ENCODE measurements around the gene TANC1.

The TANC1 gene

GRCh38 chr2:159067971-159068370, 99.5 kb downstream of the TANC1 start:
- ATAC-seq = no peak
- no peak for DNase-seq (ENCODE audit: low spot score in 2 of 2)
- Mint-ChIP-seq H3K4me3 (no peak overlapping the region), H3K9me3 (no peaks in the 10 kb centered on the region), H3K36me3 (no peaks in the 10 kb centered on the region), H3K27ac (no peak overlapping the region), H3K4me1 (no peaks in the 10 kb centered on the region)

GRCh38 chr2:159069229-159069628, 100.8 kb downstream of the TANC1 start:
- H3K4me1 Mint-ChIP-seq = no peaks in the 10 kb centered on the region
- no peak overlapping the region for H3K4me3 Mint-ChIP-seq
- H3K27ac Mint-ChIP-seq = no peak overlapping the region
- DNase-seq (ENCODE audit: low spot score in 2 of 2) (no peak), ATAC-seq (no peak)
- no peaks in the 10 kb centered on the region for H3K9me3 Mint-ChIP-seq
- no peaks in the 10 kb centered on the region for H3K36me3 Mint-ChIP-seq

DNA sequence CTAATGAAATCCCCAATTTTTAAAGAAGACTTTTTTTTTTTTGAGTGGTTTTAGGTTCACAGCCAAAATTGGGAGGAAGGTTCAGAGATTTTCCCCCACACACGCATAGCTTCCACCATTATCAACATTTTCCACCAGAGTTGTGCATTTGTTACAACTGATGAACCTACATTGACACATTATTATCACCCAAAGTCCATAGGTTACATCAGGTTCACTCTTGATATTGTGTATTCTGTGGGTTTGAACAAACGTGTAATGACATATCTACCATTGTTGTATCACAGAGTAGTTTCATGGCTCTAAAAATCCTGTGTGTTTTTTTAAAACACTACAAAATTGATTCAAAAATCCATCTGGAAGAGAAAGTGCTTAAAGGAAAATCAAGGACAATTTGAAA, 101.8 kb downstream of the TANC1 start:
- H3K4me3 Mint-ChIP-seq = no peak overlapping the region
- H3K27ac Mint-ChIP-seq = no peak overlapping the region
- ATAC-seq (no peak), DNase-seq (ENCODE audit: low spot score in 2 of 2) (no peak)
- H3K9me3 Mint-ChIP-seq = no peaks in the 10 kb centered on the region
- no peaks in the 10 kb centered on the region for H3K36me3 Mint-ChIP-seq
- H3K4me1 Mint-ChIP-seq = no peaks in the 10 kb centered on the region

DNA sequence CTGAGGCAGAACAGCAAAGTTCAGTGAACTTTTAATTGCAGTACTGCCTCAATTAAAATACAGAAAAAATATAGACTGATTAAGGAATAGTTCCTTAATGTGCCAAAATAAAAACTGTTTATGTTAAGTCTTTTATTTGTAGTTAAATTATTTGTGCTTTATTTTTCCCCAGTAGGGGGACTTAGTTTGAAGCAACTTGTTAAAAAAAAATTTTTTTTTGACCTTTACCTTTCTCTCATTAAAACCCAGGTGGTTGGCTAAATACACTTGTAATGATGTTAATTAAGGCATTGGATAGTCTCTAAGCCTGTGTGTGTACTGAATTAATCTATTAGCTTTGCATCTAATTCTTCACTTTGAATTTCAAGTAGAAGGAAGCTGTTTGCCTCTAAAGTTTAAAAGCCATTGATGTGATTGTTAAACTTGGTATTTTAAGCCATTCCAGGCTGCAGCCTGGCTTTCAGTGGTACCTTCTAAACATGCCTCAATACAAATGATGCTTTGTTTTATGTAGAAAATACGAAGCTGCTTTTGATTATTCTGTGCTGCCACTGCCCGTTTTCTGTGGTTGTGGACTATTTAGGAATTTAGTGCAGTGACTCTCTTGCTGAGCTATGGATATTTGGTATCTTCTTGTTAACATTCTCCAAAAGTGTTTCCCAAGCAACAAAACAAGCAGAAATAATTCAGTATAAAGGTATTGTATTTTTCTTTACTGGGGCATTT, 102.9 kb downstream of the TANC1 start:
- no peak for ATAC-seq
- no peak overlapping the region for H3K27ac Mint-ChIP-seq
- H3K9me3 Mint-ChIP-seq = no peaks in the 10 kb centered on the region
- no peaks in the 10 kb centered on the region for H3K4me1 Mint-ChIP-seq
- no peaks in the 10 kb centered on the region for H3K36me3 Mint-ChIP-seq
- no peak for DNase-seq (ENCODE audit: low spot score in 2 of 2)
- no peak overlapping the region for H3K4me3 Mint-ChIP-seq

DNA sequence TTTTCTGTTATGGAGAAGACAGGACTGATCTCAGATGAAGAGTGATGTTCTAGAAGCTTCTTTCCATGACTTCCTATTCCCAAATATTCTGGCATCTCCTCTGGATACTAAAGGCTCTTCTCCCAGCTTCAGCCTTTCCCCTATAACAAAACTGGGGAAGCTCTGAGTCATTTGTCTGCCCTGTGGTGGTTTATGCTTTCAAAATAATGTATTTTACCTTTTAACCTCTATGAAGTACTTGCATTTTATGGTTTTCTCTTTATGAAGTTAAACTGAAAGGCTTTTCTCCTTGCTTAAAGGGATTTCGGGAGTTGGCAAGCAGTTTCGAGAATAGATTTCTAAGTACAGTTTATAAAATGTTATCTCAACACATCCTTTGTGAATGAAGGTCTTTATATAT, 104.4 kb downstream of the TANC1 start:
- ATAC-seq = no peak
- Mint-ChIP-seq H3K9me3 (no peaks in the 10 kb centered on the region), H3K4me3 (no peak overlapping the region), H3K27ac (no peak overlapping the region), H3K36me3 (no peaks in the 10 kb centered on the region), H3K4me1 (no peaks in the 10 kb centered on the region)
- DNase-seq (ENCODE audit: low spot score in 2 of 2) = no peak

DNA sequence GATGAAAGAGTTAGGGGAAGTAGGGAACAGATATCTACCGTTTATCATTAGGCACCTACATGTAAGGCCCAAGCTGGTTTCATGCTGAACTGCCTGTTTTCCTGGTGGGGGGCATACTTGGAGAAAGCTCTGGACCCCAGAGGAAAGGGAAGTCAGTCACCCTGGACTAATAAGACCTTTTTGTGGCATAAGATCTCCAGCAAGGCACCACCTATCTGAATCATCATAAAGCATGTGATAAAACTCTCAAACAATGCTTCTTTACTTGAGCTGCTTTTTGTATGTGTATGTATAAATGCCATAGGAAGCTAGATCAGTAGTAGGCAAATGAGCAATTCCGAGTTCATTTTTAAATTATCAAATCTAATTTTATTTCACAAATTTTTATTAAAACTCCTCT, 104.8 kb downstream of the TANC1 start:
- H3K4me3 Mint-ChIP-seq = no peak overlapping the region
- no peaks in the 10 kb centered on the region for H3K36me3 Mint-ChIP-seq
- H3K4me1 Mint-ChIP-seq = no peaks in the 10 kb centered on the region
- no peak overlapping the region for H3K27ac Mint-ChIP-seq
- H3K9me3 Mint-ChIP-seq = no peaks in the 10 kb centered on the region
- DNase-seq (ENCODE audit: low spot score in 2 of 2) (no peak), ATAC-seq (no peak)

- Mint-ChIP-seq H3K4me3 (no peak overlapping the region), H3K36me3 (no peaks in the 10 kb centered on the region), H3K4me1 (no peaks in the 10 kb centered on the region), H3K27ac (no peak overlapping the region), H3K9me3 (no peaks in the 10 kb centered on the region)
- DNase-seq (ENCODE audit: low spot score in 2 of 2) (no peak), ATAC-seq (no peak)
These were observed 106.2 kb downstream of the TANC1 start for GRCh38 chr2:159074605-159075004.

GRCh38 chr2:159075727-159076126, 107.3 kb downstream of the TANC1 start:
- no peak overlapping the region for H3K27ac Mint-ChIP-seq
- H3K9me3 Mint-ChIP-seq = no peaks in the 10 kb centered on the region
- H3K4me3 Mint-ChIP-seq = no peak overlapping the region
- DNase-seq (ENCODE audit: low spot score in 2 of 2) = no peak
- H3K36me3 Mint-ChIP-seq = no peaks in the 10 kb centered on the region
- ATAC-seq = no peak
- no peaks in the 10 kb centered on the region for H3K4me1 Mint-ChIP-seq

GRCh38 chr2:159076241-159076640, 107.8 kb downstream of the TANC1 start:
- Mint-ChIP-seq H3K36me3 (no peaks in the 10 kb centered on the region), H3K27ac (no peak overlapping the region), H3K4me1 (no peaks in the 10 kb centered on the region), H3K4me3 (no peak overlapping the region), H3K9me3 (no peaks in the 10 kb centered on the region)
- no peak for DNase-seq (ENCODE audit: low spot score in 2 of 2)
- ATAC-seq = no peak

- H3K4me3 Mint-ChIP-seq = no peak overlapping the region
- no peak overlapping the region for H3K27ac Mint-ChIP-seq
- no peaks in the 10 kb centered on the region for H3K4me1 Mint-ChIP-seq
- ATAC-seq (no peak), DNase-seq (ENCODE audit: low spot score in 2 of 2) (no peak)
- H3K36me3 Mint-ChIP-seq = no peaks in the 10 kb centered on the region
- H3K9me3 Mint-ChIP-seq = no peaks in the 10 kb centered on the region
These were observed 109.4 kb downstream of the TANC1 start for GRCh38 chr2:159077869-159078268.

GRCh38 chr2:159078443-159078842, 110.0 kb downstream of the TANC1 start:
- no peaks in the 10 kb centered on the region for H3K36me3 Mint-ChIP-seq

GRCh38 chr2:159080641-159081040, 112.2 kb downstream of the TANC1 start:
- Mint-ChIP-seq H3K4me3 (no peak overlapping the region), H3K27ac (no peak overlapping the region), H3K36me3 (no peaks in the 10 kb centered on the region), H3K9me3 (no peaks in the 10 kb centered on the region), H3K4me1 (no peaks in the 10 kb centered on the region)
- ATAC-seq (no peak), DNase-seq (ENCODE audit: low spot score in 2 of 2) (no peak)

More at GRCh38 chr2:159078443-159078842, 110.0 kb downstream of the TANC1 start:
- ATAC-seq (no peak), DNase-seq (ENCODE audit: low spot score in 2 of 2) (no peak)
- no peaks in the 10 kb centered on the region for H3K4me1 Mint-ChIP-seq
- no peaks in the 10 kb centered on the region for H3K9me3 Mint-ChIP-seq
- H3K27ac Mint-ChIP-seq = no peak overlapping the region
- no peak overlapping the region for H3K4me3 Mint-ChIP-seq

DNA sequence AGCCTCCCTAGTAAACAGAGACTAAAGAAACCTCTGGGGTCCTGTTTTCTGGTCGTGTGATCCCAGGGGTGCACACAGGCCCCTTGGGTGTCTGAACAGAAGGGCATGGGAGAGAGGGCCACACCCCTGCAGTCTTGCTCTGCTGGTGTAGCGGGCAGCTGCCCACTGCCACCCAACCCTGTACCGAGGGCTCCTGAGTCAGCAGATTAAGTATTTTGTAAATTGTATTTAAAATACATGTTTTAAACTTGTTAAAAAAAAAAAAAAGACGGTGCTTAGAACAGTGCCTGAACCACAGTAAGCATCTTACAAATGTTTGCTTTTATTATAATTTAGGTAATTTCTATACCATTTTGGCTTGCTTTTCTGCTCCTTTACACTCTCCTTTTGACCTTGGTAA, 113.7 kb downstream of the TANC1 start:
- no peaks in the 10 kb centered on the region for H3K36me3 Mint-ChIP-seq
- DNase-seq (ENCODE audit: low spot score in 2 of 2) = no peak
- ATAC-seq = no peak
- no peaks in the 10 kb centered on the region for H3K4me1 Mint-ChIP-seq
- no peaks in the 10 kb centered on the region for H3K9me3 Mint-ChIP-seq
- H3K27ac Mint-ChIP-seq = no peak overlapping the region
- H3K4me3 Mint-ChIP-seq = no peak overlapping the region

- H3K27ac Mint-ChIP-seq = no peak overlapping the region
- H3K4me1 Mint-ChIP-seq = no peaks in the 10 kb centered on the region
- H3K9me3 Mint-ChIP-seq = no peaks in the 10 kb centered on the region
- no peak overlapping the region for H3K4me3 Mint-ChIP-seq
- no peak for DNase-seq (ENCODE audit: low spot score in 2 of 2)
- H3K36me3 Mint-ChIP-seq = no peaks in the 10 kb centered on the region
- ATAC-seq = no peak
These were observed 116.2 kb downstream of the TANC1 start for GRCh38 chr2:159084384-159085370.

DNA sequence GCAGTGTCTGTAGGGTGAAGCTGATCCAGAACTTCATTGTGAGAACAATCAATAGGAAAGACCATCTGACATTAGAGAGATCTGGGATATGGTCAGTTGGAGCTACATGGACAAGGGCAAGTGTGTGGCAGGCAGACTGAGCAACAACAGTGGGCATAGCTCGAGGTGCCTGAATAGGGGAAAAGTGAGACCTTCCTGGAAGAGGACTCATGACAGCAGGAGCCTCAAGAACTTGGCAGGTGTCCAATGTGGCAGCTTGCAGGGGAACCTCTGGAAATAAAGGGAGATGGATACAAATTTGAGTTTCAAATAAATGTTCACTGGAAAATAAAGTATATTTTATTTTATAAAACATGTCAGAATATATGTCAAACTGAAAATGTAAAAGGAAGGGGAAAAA, 117.9 kb downstream of the TANC1 start:
- Mint-ChIP-seq H3K9me3 (no peaks in the 10 kb centered on the region), H3K4me3 (no peak overlapping the region), H3K27ac (no peak overlapping the region), H3K4me1 (peaks cover 5% of the 10 kb centered on the region), H3K36me3 (no peaks in the 10 kb centered on the region)
- DNase-seq (ENCODE audit: low spot score in 2 of 2) = no peak
- no peak for ATAC-seq

DNA sequence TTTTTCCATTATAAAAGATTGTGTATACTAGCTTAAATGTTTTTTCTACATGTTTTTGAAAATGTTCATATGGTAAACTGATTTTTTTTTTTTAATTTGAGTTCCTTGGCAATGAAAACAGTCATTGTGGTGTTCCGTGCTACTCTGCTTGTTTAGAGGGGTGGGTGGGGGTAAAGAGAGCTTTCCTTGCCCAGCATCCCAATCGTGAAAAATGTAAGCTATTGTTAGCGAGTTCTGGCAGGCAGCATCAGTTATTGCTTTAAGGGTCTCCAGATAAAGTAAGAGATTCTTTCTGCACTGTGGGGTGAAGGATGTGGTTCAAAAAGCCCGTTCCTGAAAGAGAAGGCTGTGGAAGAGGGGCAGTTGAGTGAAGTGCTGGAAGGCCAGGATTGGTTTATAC, 118.4 kb downstream of the TANC1 start:
- H3K4me1 Mint-ChIP-seq = peaks cover 10% of the 10 kb centered on the region
- ATAC-seq = no peak
- no peak for DNase-seq (ENCODE audit: low spot score in 2 of 2)
- no peaks in the 10 kb centered on the region for H3K9me3 Mint-ChIP-seq
- H3K4me3 Mint-ChIP-seq = no peak overlapping the region
- peak overlapping the region; percentile 4 for H3K27ac Mint-ChIP-seq
- no peaks in the 10 kb centered on the region for H3K36me3 Mint-ChIP-seq

Measured in stimulated activated effector memory CD8-positive, alpha-beta T cell treated with anti-CD3 and anti-CD28 coated beads, Interleukin-12 subunit alpha, Interleukin-12 subunit beta, amount 100 ng/mL, for 72 hours (primary cell).